GM18907 (cell line): ENCODE results near the gene THRSP.
"Not testable (repeated sequence)": the region's sequence is repeated elsewhere in the genome, so short reads cannot be mapped to it uniquely, and the experiment has no call there.

ENCODE experiments used
- ATAC-seq: cut with Tn5 transposase; IDR thresholded peaks from one replicate; pipeline ENCODE4 v1.9.1; 2021; ENCODE audit warnings: mild to moderate bottlenecking, moderate library complexity; ENCODE audit not compliant: unreplicated experiment

THRSP gene

DNA sequence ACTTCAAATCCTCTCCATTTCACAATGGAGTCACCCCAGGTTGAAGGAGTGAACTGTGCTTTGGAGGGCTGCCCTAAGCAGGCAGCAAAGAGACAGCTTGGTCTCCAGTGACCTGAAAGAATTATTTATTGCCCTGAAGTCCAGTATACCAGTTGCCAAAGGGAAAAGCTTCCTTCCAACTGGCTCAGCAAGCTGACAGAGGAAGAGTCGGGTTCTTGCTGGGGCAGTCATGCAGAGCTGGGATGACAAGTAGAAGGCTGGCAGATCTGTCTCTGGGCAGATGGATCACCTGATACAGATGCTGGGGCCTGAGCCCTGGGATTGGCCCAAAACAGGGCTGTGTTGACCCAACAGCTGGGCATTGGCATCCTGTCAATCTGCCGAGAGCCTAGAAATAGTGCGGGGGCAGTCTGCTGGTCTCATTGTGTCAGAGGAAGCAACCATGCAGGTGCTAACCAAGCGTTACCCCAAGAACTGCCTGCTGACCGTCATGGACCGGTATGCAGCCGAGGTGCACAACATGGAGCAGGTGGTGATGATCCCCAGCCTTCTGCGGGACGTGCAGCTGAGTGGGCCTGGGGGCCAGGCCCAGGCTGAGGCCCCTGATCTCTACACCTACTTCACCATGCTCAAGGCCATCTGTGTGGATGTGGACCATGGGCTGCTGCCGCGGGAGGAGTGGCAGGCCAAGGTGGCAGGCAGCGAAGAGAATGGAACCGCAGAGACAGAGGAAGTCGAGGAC is at the start of gene THRSP:
TSS of gene THRSP (plus strand) at position 422 of the 742 bp plus-strand sequence. CDS start at position 443, 21 bp downstream.
- ATAC-seq: no peak

DNA sequence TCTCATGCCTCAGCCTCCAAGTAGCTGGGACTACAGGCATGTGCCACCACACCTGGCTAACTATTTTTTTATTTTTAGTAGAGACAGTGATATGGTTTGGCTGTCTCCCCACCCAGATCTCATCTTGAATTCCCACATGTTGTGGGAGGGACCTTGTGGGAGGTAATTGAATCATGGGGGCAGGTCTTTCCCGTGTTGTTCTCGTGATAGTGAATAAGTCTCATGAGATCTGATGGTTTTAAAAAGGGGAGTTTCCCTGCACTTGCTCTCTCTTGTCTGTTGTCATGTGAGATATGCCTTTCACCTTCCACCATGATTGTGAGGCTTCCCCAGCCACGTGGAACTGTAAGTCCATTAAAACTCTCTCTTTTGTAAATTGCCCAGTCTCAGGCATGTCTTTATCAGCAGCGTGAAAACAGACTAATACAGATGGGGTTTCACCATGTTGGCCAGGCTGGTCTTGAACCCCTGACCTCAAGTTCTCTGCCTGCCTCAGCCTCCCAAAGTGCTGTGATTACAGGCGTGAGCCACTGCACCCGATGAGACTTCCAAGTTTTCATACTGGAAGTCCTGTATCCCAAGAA is 48.6 kb upstream of the THRSP start:
- ATAC-seq: not testable (repeated sequence)

- ATAC-seq: no peak
Observed at GRCh38 chr11:78015878-78016277, 47.8 kb upstream of the THRSP start.

DNA sequence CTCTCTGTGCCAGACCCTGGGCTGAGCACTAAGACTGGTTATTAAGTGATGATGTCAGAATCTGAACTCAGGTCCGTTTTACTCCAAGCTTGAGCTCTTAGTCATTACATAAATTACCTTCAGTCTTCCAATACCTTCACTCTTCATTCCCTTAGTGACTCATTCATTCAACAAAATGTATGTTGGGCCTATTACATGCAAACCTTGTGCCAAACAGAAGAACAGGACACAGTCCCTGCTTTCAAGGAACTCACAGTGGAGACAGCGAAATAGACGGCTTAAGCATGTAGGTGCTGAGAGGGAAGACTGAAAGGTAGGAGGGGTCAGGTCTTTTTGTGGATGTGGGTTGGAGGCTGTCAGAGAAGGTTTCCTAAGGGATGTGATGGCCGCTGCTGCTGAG is 43.9 kb upstream of the THRSP start:
- ATAC-seq: no peak

DNA sequence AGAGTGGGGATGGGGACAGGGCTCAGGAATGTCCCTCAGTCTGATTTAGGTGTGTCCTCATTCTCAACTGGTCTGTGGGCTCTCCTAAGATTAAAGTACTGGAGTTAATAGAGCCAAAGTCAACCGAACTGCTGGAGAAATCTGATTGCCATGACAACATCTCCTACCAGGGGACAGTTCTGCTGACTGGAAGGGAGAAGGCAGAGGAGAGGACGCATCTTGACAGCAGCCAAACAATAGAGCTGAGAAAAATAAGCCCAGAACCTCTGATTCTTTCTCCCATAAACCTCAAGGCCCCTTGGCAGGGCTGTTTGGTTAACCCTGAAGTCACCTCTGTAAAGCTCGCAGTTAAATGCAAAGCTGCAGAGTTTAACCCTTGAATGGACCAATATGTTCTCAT is 43.4 kb upstream of the THRSP start:
- ATAC-seq: no peak

DNA sequence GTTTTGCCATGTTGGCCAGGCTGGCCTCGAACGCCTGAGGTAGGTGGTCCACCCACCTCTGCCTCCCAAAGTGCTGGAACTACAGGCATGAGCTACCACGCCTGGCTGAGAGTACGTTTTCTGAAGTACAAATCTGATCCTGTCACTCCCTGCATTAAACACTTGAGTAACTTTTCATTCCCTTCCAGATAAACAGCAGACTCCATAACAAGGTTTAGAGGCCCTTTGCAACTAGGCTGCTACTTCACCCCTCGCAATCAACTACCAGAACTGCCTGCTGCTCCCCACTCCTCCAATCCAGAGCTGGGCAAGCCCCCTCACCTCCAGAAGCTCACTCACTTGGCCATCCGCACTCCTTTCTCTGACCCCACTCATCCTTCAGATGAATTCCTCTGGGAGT is 42.0 kb upstream of the THRSP start:
- ATAC-seq: no peak

- ATAC-seq: no peak
Observed at GRCh38 chr11:78022397-78023396, 41.0 kb upstream of the THRSP start, which contains the start of gene KCTD14. Gene KCTD14 (minus strand): TSS chr11:78023276. CDS start chr11:78023249, 27 bp downstream.

DNA sequence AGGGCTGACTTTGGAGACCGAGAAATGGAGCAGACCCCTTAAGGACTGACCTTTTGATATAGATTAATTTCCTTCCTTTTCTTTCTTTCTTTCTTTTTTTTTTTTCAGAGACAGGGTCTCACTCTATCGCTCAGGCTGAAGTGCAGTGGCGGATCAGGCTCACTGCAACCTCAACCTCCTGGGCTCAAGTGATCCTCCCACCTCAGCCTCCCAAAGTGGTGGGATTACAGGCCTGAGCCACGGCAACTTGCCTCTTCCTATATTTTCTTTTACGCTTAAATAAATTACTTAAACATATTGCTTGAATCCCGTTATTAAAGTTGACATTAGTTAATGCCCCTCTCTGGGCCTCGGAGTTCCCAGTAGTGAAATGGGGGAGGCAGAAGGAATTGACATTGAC is 40.2 kb upstream of the THRSP start:
- ATAC-seq: no peak

- ATAC-seq: no peak
Observed at GRCh38 chr11:78025378-78025777, 38.3 kb upstream of the THRSP start.

- no peak for ATAC-seq
Observed at GRCh38 chr11:78027759-78028158, 35.9 kb upstream of the THRSP start.

DNA sequence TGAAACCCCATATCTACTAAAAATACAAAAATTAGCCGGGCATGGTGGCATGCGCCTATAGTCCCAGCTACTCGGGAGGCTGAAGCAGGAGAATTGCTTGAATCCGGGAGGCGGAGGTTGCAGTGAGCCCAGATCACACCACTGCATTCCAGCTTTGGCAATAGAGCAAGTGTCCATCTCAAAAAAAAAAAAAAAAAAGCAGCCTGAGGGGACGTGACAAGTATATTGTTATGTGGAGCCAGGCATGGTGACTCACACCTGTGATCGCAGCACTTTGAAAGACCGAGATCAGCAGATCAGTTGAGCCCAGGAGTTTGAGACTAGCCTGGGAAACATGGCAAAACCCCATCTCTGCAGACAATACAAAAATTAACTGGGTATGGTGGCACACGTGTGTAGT is 35.2 kb upstream of the THRSP start:
- not testable (repeated sequence) for ATAC-seq

DNA sequence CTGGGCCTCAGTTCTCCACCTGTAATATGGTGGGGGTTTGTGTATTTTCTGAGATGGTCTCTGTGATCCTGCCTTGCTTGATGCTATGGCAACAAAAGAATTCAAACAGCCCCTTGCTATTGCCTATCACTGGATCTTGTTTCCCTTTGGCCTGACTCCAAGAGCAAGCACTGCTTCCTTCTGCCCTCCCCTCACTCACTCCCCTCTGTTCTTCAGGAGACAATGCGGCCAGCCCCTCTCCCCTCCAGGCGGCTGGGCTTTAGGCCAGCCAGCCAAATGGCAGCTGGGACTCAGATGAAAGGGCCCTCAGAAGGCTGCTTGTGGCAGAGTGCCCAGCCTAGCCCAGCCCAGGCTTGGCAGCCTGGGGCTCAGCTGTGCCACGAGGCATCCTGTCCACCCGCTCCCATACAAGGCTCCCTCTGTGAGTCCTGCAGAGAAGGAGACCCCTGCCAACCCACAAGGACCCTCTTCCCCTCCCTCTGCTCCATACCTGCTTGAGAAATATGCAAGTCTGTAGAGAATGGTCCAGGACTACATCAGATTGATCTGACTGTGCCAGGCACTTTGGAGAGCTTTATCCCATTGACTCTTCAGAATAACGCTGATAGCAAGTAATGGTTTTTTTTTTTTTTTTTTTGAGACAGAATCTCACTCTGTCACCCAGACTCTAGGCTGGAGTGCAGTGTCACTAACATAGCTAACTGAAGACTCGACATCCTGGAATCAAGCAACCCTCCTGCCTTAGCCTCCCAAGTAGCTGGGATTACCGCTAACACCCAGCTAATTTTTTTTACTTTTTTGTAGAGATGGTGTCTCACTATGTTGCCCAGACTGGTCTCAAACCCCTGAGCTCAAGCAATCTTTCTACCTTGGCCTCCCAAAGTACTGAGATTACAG is 33.0 kb upstream of the THRSP start:
- ATAC-seq: no peak

GRCh38 chr11:78031629-78032028 is 32.0 kb upstream of the THRSP start:
- ATAC-seq: peak; percentile 91

GRCh38 chr11:78032090-78032489 is 31.6 kb upstream of the THRSP start:
- ATAC-seq: no peak

DNA sequence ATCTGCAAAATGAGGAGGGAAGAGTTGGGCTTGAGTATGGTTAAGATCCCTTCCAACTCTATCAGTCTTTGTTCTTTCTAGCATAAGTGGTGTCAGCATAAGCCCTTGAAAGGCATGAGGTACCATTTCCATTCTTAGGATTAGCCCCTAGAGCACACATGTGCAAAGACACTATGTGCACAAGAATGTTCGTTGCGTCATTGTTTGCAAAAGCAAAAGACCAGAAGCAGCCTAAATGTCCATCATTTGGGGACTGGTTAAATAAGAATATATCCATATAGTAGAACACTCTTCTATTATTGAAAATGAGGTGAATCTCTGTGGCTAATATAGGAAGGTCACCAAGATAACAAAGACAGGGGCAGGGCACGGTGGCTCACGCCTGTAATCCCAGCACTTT is 30.6 kb upstream of the THRSP start:
- no peak for ATAC-seq

DNA sequence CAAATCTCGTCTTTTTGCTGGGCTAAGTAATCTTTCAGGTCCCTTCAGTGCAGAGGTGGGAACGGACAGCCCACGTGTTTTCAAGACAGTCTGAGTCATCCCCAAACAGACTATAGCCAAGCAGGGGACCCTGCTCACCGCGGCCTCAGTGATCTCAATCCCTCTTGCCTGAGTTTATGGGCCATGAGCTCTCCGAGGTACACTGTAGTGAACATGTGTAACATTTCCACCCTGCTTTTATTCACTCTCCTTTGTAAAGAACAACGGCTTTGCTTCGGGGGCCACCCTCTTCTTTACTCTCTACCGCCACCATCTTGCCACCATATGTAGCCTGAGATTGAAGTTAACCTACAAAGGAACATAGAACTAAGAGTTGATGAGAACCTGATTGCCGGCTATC is 29.0 kb upstream of the THRSP start:
- ATAC-seq: no peak

DNA sequence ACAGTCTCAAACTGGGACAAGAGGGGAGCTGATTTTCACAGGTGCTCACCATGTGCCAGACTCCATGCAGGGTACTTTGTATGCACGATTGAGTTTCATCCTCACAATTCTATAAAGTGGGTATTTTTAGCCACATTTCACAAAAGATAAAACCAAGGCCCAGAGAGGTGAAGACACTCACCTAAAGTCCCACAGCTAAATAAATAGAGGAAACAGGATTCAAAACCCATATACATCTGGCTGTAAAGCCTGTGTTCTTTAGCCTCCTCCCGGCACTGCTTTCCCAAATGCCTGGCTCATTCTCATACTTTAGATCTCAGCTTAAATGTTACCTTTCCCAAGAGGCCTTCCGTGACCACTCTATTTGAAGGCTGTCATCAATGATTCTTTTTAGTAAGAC is 27.3 kb upstream of the THRSP start:
- ATAC-seq: no peak

DNA sequence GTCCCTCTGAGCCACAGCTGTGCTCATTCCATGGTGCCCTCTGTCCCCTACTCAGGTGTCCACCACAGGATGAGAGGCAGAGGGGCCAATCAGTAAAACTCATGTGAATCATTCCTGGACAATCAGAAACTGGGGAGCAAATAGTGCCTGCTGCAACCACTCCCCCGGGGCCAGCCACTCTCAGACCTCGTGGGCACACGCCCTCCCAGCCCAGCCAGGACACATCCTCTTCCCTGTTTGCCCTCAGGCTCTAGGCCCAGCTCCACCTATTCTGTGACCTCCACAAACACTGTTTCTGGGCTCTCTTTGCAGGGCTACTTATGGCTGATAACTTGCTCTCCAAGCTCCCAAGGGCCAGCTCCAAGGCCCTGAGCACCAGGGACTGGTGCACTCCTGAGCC is 26.6 kb upstream of the THRSP start:
- no peak for ATAC-seq

DNA sequence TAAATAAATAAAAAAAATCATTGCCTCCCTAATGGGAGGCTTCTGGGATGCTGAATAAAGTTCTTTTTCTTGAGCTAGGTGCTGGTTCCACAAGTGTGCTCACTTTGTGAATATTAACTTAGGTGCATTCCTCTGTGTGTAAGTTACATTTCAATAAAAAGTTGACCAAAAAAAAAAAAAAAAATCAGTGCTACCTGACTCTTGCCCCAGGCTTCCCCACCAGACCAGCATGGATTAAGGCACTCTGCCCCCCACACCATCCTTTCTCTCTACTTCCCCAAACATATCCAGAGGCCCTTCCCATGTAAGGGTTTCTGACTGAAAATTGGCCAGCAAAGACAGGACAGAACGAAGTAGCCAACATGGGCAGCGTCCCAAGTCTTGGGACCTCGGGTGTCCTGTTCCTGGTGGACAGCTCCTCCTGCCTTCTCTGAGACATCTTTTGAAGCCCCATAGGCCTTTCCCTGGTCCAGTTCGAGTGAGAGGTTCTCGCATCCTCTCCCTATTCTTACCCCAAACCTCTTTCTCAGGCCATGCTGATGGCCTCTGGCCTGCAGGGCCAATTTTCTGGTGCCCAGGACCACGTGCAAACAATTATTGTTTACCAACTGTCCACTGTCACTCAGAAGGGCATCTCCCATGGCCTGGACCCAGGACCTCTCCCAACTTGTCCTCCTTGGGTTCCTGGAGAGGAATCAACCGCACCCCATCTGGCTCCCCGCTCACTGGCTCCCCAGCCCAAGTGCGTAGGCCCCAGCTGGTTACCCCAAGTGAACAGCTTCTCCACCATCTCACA is 25.6 kb upstream of the THRSP start:
- no peak for ATAC-seq
